ENCODE measurements around the gene ZFYVE21.

DNA sequence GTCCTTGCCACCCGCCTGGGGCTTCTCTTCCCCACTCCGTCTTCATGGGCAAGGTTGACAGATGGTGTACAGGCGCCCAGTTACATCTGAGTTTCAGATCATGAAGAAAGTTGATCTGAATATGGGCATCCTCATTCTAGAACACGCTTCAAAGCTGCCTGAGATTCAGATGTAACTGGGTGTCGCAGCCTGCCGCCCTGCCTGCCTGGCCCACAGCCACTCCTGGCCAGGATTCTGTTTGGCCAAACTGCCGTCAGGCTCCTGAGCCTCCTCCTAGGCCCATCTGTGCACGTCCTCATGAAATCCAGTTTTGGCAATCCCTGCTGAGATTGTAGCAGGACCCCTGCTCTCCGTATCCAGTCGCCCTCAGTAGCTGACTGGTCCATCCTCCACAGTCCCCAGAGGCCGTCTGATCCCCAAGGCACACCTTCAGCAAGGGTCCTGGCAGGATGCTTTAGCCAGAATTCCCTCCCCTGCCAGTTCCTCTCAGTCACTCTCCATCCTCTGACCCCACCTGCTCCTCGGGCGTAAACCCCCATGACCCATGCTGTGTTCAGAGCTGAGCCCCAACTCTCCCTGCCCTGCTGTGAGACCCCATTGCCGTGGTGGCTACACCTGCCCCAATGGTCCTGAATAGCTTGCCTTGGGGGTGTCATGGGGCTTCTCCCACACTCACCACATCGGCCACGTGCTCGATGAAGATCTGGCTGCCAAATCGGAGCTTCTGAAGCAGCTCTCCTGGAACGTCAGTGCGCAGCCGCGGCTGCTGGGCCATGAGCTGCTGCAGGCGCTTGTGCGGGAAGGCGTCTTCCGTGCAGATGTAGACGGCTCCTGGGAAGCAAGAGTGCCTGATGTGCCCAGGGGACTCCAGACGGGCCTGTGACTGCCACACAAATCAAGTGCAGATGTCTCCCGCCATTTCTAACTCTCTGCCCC, 12.8 kb upstream of the ZFYVE21 start:
- TF ChIP-seq, protein P1, sequence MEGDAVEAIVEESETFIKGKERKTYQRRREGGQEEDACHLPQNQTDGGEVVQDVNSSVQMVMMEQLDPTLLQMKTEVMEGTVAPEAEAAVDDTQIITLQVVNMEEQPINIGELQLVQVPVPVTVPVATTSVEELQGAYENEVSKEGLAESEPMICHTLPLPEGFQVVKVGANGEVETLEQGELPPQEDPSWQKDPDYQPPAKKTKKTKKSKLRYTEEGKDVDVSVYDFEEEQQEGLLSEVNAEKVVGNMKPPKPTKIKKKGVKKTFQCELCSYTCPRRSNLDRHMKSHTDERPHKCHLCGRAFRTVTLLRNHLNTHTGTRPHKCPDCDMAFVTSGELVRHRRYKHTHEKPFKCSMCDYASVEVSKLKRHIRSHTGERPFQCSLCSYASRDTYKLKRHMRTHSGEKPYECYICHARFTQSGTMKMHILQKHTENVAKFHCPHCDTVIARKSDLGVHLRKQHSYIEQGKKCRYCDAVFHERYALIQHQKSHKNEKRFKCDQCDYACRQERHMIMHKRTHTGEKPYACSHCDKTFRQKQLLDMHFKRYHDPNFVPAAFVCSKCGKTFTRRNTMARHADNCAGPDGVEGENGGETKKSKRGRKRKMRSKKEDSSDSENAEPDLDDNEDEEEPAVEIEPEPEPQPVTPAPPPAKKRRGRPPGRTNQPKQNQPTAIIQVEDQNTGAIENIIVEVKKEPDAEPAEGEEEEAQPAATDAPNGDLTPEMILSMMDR (IDR thresholded peaks at IDR 0.05; ENCODE audit: low read depth, low read length, poor library complexity, severe bottlenecking), result no peak
- no peak for TF ChIP-seq EZH2phosphoT487 (IDR thresholded peaks at IDR 0.05; ENCODE audit: borderline replicate concordance, low read length)

Data from DOHH2 (cell line).